Heart left ventricle (tissue), 16 donors: ENCODE data around the gene CD47. TPM values are rescaled to one million over a fixed set of nuclear protein-coding genes. Genes with fewer than 3 reads are reported as not detected.
A peak's percentile ranks its signal among the peaks of the same experiment; 100 is the strongest.

ENCODE experiments used
- ATAC-seq, 4 donors: fragments of 200-7000 bp; cut with Tn5 transposase; one replicate each; pipeline ENCODE4 v1.9.1; 2020 to 2022; ENCODE audit warnings: moderate library complexity in 4 of 4, mild to moderate bottlenecking in 3 of 4, moderate number of reproducible peaks in 1 of 4
- DNase-seq, 5 donors: peaks; one replicate each; pipeline ENCODE4 v3.0.0-alpha.2; 2020
- H3K27ac ChIP-seq, 12 donors: fragments of 200-600 bp; sonication (generic) in 4 of 12; one replicate each; pipeline versions ENCODE4 v1.5.0 to v1.8.0; 2016 to 2022; ENCODE audit warnings: mild to moderate bottlenecking in 2 of 12
- H3K27me3 ChIP-seq, 9 donors: fragments of 200-600 bp; sonication (generic) in 2 of 9; one replicate each; pipeline versions ENCODE4 v1.5.1 to v1.8.0; 2016 to 2022; ENCODE audit warnings: mild to moderate bottlenecking in 3 of 9
- H3K36me3 ChIP-seq, 9 donors: fragments of 200-600 bp; sonication (generic) in 2 of 9; one replicate each; pipeline versions ENCODE4 v1.5.0 to v1.8.0; 2018 to 2022; ENCODE audit warnings: mild to moderate bottlenecking in 2 of 9
- H3K4me1 ChIP-seq, 12 donors: fragments of 200-600 bp; sonication (generic) in 4 of 12; one replicate each; pipeline versions ENCODE4 v1.5.0 to v1.8.0; 2016 to 2022; ENCODE audit warnings: mild to moderate bottlenecking in 3 of 12
- H3K4me3 ChIP-seq, 12 donors: fragments of 200-600 bp; sonication (generic) in 4 of 12; one replicate each; pipeline versions ENCODE4 v1.5.0 to v1.8.0; 2017 to 2022; ENCODE audit warnings: mild to moderate bottlenecking in 9 of 12, moderate library complexity in 4 of 12
- H3K9me3 ChIP-seq, 12 donors: fragments of 200-600 bp; sonication (generic) in 4 of 12; one replicate each; pipeline versions ENCODE4 v1.5.0 to v1.8.0; 2016 to 2022; ENCODE audit warnings: mild to moderate bottlenecking in 1 of 12
- CTCF ChIP-seq, 12 donors: fragments of 200-600 bp; sonication (generic) in 4 of 12; IDR thresholded peaks; one replicate each; pipeline versions ENCODE4 v1.5.0 to v1.8.0; 2018 to 2022; ENCODE audit warnings: antibody characterized with exemption in 12 of 12, mild to moderate bottlenecking in 5 of 12
- POLR2A ChIP-seq, 2 donors: fragments of 450-650 bp; IDR thresholded peaks; one replicate each; pipeline ENCODE4 v1.6.1; 2017; ENCODE audit warnings: antibody characterized with exemption in 2 of 2, mild to moderate bottlenecking in 2 of 2, moderate library complexity in 2 of 2
- WGBS, 4 donors: extraction: QIAGEN DNeasy Blood & Tissue Kit in 2 of 4; methylation state at CpG; one replicate each; pipeline versions ENCODE4 v1.1.5 to v1.1.7; 2013 to 2018; 5-methylcytosine and 5-hydroxymethylcytosine counted together
- intact Hi-C, 10 donors: fragments of 100-400 bp; cut with DNase I; formaldehyde crosslinking; loops; one replicate each; pipeline versions ENCODE4 v1.11.1 to v1.14.2; 2022
- polyA plus RNA-seq, 2 donors: library from polyadenylated mRNA; stranded (reverse); fragments of 200-250 nt; gene quantifications; one replicate each; pipeline ENCODE4 v1.2.3, GENCODE V29; 2013
- total RNA-seq, 9 donors: library from RNA; depleted of rRNA in 2 of 9; stranded (reverse); fragments of >200 nt in 2 of 9; fragmentation: NEBNext Ultra II Directional in 3 of 9; extraction: Animal tissue kit (Norgen Biotek cat#: 25700) in 3 of 9; gene quantifications; one replicate each; pipeline versions ENCODE4 v1.1.0 to v1.2.4, GENCODE V29; 2016 to 2023
- donor health status: ischemic (EF 13 %, LVEDD 7.1; RV severe dilation, severe dysfunction).
- donor health status: healthy with polysubstance abuse.
- donor health status: DM: no; HTN: yes; CAD: no.
- donor health status: DM: no; HTN: no; CAD: no.
- donor health status: ischemic (EF 25% LVEDD 6.9; RV normal size, moderate dysfunction).
- donor health status: ischemic (EF 25% LVEDD 5.7; RV mildly dilated, moderate dysfunction).
- donor health status: healthy.
- donor health status: DM: yes; HTN: yes; CAD: no.
- donor health status: ischemic (EF 35%, LVEDD 5.7; RV mildly dilated, moderate dysfunction).
- donor health status: nonischemic (EF 11% LVEDD 7.7; RV severe dilation, severe dysfunction).
- donor health status: DM: yes; HTN: yes; CAD: no.
- donor health status: PGD.
- donor health status: ischemic (EF 29% LVEDD 5.4; RV normal size, mild dysfunction).
- donor health status: nonischemic (EF 23%, LVEDD 6.1; RV moderate dilation, normal function).

CD47 gene
- total and polyA plus RNA-seq, 11 donors = 27.7 to 80.6 (median 42.4) TPM

- no peaks in the 10 kb centered on the region for H3K36me3 ChIP-seq
- DNase-seq (no peak), ATAC-seq (no peak)
- intact Hi-C loops = loop anchor here in 1 of 10 donors (10.0 kb wide), 1 partner anchor 57 kb away; no protein-coding TSS in a partner anchor
- 89 to 96% (median 91%) methylated on average over 3 of the region's 3 CpGs for WGBS, 4 donors
- peaks cover 0 to 3% (median 0%) of the 10 kb centered on the region in 12 donors for H3K9me3 ChIP-seq
- peaks cover 0 to 33% (median under 1%) of the 10 kb centered on the region in 12 donors for H3K4me1 ChIP-seq
- no peak overlapping the region for H3K4me3 ChIP-seq
- no peak overlapping the region for H3K27ac ChIP-seq
- no peak for TF ChIP-seq POLR2A (IDR thresholded peaks at IDR 0.05)
- no peak for TF ChIP-seq CTCF (IDR thresholded peaks at IDR 0.05)
- no peaks in the 10 kb centered on the region for H3K27me3 ChIP-seq
These were observed 31.4 kb upstream of the CD47 start for GRCh38 chr3:108122276-108122675.

- ATAC-seq = no peak
- Histone ChIP-seq H3K27ac (no peak overlapping the region), H3K4me1 (peaks cover 0 to 13% (median 0%) of the 10 kb centered on the region in 12 donors), H3K4me3 (no peak overlapping the region), H3K36me3 (no peaks in the 10 kb centered on the region), H3K9me3 (peaks cover 0 to 3% (median 0%) of the 10 kb centered on the region in 12 donors), H3K27me3 (no peaks in the 10 kb centered on the region)
- no peak for TF ChIP-seq CTCF (IDR thresholded peaks at IDR 0.05)
- TF ChIP-seq POLR2A (IDR thresholded peaks at IDR 0.05) = no peak
- 91 to 97% (median 94%) methylated on average over 3 of the region's 3 CpGs for WGBS, 4 donors
- DNase-seq = no peak
- intact Hi-C loops = loop anchor here in 1 of 10 donors (10.0 kb wide), 1 partner anchor 55 kb away; no protein-coding TSS in a partner anchor
These were observed 28.7 kb upstream of the CD47 start for GRCh38 chr3:108119398-108120104.

GRCh38 chr3:108118038-108118768, 27.4 kb upstream of the CD47 start:
- H3K4me3 ChIP-seq = no peak overlapping the region
- 72 to 82% (median 78%) methylated on average over 6 of the region's 6 CpGs for WGBS, 4 donors
- TF ChIP-seq CTCF (IDR thresholded peaks at IDR 0.05) (no peak), POLR2A (IDR thresholded peaks at IDR 0.05) (no peak)
- ATAC-seq (no peak), DNase-seq (no peak)
- H3K27me3 ChIP-seq = no peaks in the 10 kb centered on the region
- peaks cover 0 to 3% (median 0%) of the 10 kb centered on the region in 12 donors for H3K9me3 ChIP-seq
- H3K4me1 ChIP-seq = peaks cover 0 to 4% (median 0%) of the 10 kb centered on the region in 12 donors
- H3K27ac ChIP-seq = no peak overlapping the region
- intact Hi-C loops = no loop called here
- H3K36me3 ChIP-seq = no peaks in the 10 kb centered on the region

- ATAC-seq = peak in 2 of 4 donors; percentile 62 to 63
These were observed 26.5 kb upstream of the CD47 start for GRCh38 chr3:108117241-108117775.

More at GRCh38 chr3:108117241-108117775, 26.5 kb upstream of the CD47 start:
- H3K27me3 ChIP-seq = no peaks in the 10 kb centered on the region
- H3K4me3 ChIP-seq = no peak overlapping the region
- no peak for DNase-seq
- intact Hi-C loops = loop anchor here in 1 of 10 donors (1.0 kb wide), 1 partner anchor 23 kb away; no protein-coding TSS in a partner anchor
- peaks cover 0 to 3% (median 0%) of the 10 kb centered on the region in 12 donors for H3K9me3 ChIP-seq
- no peak overlapping the region for H3K27ac ChIP-seq
- peaks cover 0 to 4% (median 0%) of the 10 kb centered on the region in 12 donors for H3K4me1 ChIP-seq
- WGBS, 4 donors = 46 to 53% (median 50%) methylated on average over 6 of the region's 6 CpGs
- TF ChIP-seq CTCF (IDR thresholded peaks at IDR 0.05) (no peak), POLR2A (IDR thresholded peaks at IDR 0.05) (no peak)
- no peaks in the 10 kb centered on the region for H3K36me3 ChIP-seq
